IPS-18c (cell line): ENCODE results near the gene DNAH12.
"Not testable (repeated sequence)": the region's sequence is repeated elsewhere in the genome, so short reads cannot be mapped to it uniquely, and the experiment has no call there.

Source experiments
- H3K4me3 ChIP-seq: 2 replicates; pipeline ENCODE4 v1.7.0; 2013; ENCODE audit warnings: low read depth, mild to moderate bottlenecking, low read length, moderate library complexity; ENCODE audit not compliant: insufficient read depth
- H3K9me3 ChIP-seq: one replicate; pipeline ENCODE4 v1.6.1; 2013; ENCODE audit warnings: mild to moderate bottlenecking, low read length, moderate library complexity; ENCODE audit not compliant: control insufficient read depth, insufficient read depth

DNAH12 gene

GRCh38 chr3:57440144-57440543 lies 104.0 kb downstream of the DNAH12 start:
- H3K9me3 ChIP-seq, H3K4me3 ChIP-seq: not testable (repeated sequence)

- not testable (repeated sequence) for H3K9me3 ChIP-seq, H3K4me3 ChIP-seq
Observed at GRCh38 chr3:57438460-57438859, 105.7 kb downstream of the DNAH12 start.

- Histone ChIP-seq H3K9me3 (no peaks in the 10 kb centered on the region), H3K4me3 (no peak overlapping the region)
Observed at GRCh38 chr3:57436195-57436761, 107.9 kb downstream of the DNAH12 start.

- Histone ChIP-seq H3K4me3 (no peak overlapping the region), H3K9me3 (no peaks in the 10 kb centered on the region)
Observed at GRCh38 chr3:57434041-57434440, 110.1 kb downstream of the DNAH12 start.

GRCh38 chr3:57423335-57423734 lies 120.8 kb downstream of the DNAH12 start:
- H3K4me3 ChIP-seq = no peak overlapping the region
- H3K9me3 ChIP-seq = no peaks in the 10 kb centered on the region

- no peaks in the 10 kb centered on the region for H3K9me3 ChIP-seq
- no peak overlapping the region for H3K4me3 ChIP-seq
Observed at GRCh38 chr3:57421336-57421735, 122.8 kb downstream of the DNAH12 start.

- no peaks in the 10 kb centered on the region for H3K9me3 ChIP-seq
Observed at GRCh38 chr3:57420001-57420400, 124.1 kb downstream of the DNAH12 start.

GRCh38 chr3:57411715-57412114 lies 132.4 kb downstream of the DNAH12 start:
- no peak overlapping the region for H3K4me3 ChIP-seq
- no peaks in the 10 kb centered on the region for H3K9me3 ChIP-seq

More at GRCh38 chr3:57420001-57420400, 124.1 kb downstream of the DNAH12 start:
- no peak overlapping the region for H3K4me3 ChIP-seq

GRCh38 chr3:57409471-57409870 lies 134.7 kb downstream of the DNAH12 start:
- no peaks in the 10 kb centered on the region for H3K9me3 ChIP-seq
- no peak overlapping the region for H3K4me3 ChIP-seq

- H3K4me3 ChIP-seq = no peak overlapping the region
Observed at GRCh38 chr3:57402675-57403074, 141.5 kb downstream of the DNAH12 start.

GRCh38 chr3:57397175-57398026 lies 146.7 kb downstream of the DNAH12 start:
- no peaks in the 10 kb centered on the region for H3K9me3 ChIP-seq
- H3K4me3 ChIP-seq = no peak overlapping the region

More at GRCh38 chr3:57402675-57403074, 141.5 kb downstream of the DNAH12 start:
- H3K9me3 ChIP-seq = no peaks in the 10 kb centered on the region

GRCh38 chr3:57393977-57394376 lies 150.2 kb downstream of the DNAH12 start:
- Histone ChIP-seq H3K4me3 (no peak overlapping the region), H3K9me3 (no peaks in the 10 kb centered on the region)

GRCh38 chr3:57391767-57392166 lies 152.4 kb downstream of the DNAH12 start:
- H3K9me3 ChIP-seq = no peaks in the 10 kb centered on the region
- no peak overlapping the region for H3K4me3 ChIP-seq

GRCh38 chr3:57389271-57389670 lies 154.9 kb downstream of the DNAH12 start:
- H3K4me3 ChIP-seq = no peak overlapping the region

GRCh38 chr3:57386307-57386706 lies 157.8 kb downstream of the DNAH12 start:
- Histone ChIP-seq H3K4me3 (no peak overlapping the region), H3K9me3 (no peaks in the 10 kb centered on the region)

More at GRCh38 chr3:57389271-57389670, 154.9 kb downstream of the DNAH12 start:
- H3K9me3 ChIP-seq = no peaks in the 10 kb centered on the region

GRCh38 chr3:57385498-57385897 lies 158.6 kb downstream of the DNAH12 start:
- H3K9me3 ChIP-seq = no peaks in the 10 kb centered on the region
- no peak overlapping the region for H3K4me3 ChIP-seq

- Histone ChIP-seq H3K4me3 (no peak overlapping the region), H3K9me3 (no peaks in the 10 kb centered on the region)
Observed at GRCh38 chr3:57383838-57384237, 160.3 kb downstream of the DNAH12 start.

GRCh38 chr3:57383406-57383805 lies 160.7 kb downstream of the DNAH12 start:
- H3K4me3 ChIP-seq = no peak overlapping the region
- no peaks in the 10 kb centered on the region for H3K9me3 ChIP-seq
